SK-N-SH treated with all-trans-retinoic acid at 6 μM for 48 hours (cell line): ENCODE results near the gene DCAF7.

ENCODE experiments used
- ATAC-seq: fragments of 200-7000 bp; cut with Tn5 transposase; 3 replicates; pipeline ENCODE4 v1.9.1; 2020; ENCODE audit warnings: mild to moderate bottlenecking, moderate library complexity
- ARNTL ChIP-seq: fragments of 450-650 bp; formaldehyde crosslinking; IDR thresholded peaks from 2 replicates; pipeline ENCODE4 v1.5.0; 2020; ENCODE audit warnings: low read depth, mild to moderate bottlenecking, moderate library complexity, borderline replicate concordance
- BACH2 ChIP-seq: fragments of 250-450 bp; sonication (Bioruptor Pico); IDR thresholded peaks from 2 replicates; pipeline ENCODE4 v1.9.0; 2021; ENCODE audit warnings: mild to moderate bottlenecking, borderline replicate concordance
- CREB5 ChIP-seq: fragments of 250-450 bp; sonication (Bioruptor Pico); IDR thresholded peaks from 2 replicates; pipeline ENCODE4 v1.5.1; 2020; ENCODE audit warnings: low read depth, mild to moderate bottlenecking, moderate library complexity
- CSDC2 ChIP-seq: fragments of 250-450 bp; sonication (Bioruptor Pico); IDR thresholded peaks from 2 replicates; pipeline ENCODE4 v1.5.0; 2020; ENCODE audit warnings: mild to moderate bottlenecking, moderate library complexity
- CSRNP3 ChIP-seq: fragments of 250-450 bp; sonication (Bioruptor Pico); IDR thresholded peaks from 2 replicates; pipeline ENCODE4 v1.5.1; 2021; ENCODE audit warnings: mild to moderate bottlenecking, moderate library complexity
- ESRRG ChIP-seq: fragments of 250-450 bp; sonication (Bioruptor Pico); IDR thresholded peaks from 2 replicates; pipeline ENCODE4 v1.6.1; 2021; ENCODE audit warnings: mild to moderate bottlenecking
- GLIS3 ChIP-seq: fragments of 250-450 bp; sonication (Bioruptor Pico); IDR thresholded peaks from 2 replicates; pipeline ENCODE4 v1.5.0; 2020; ENCODE audit warnings: mild to moderate bottlenecking, moderate library complexity
- ISL1 ChIP-seq: fragments of 250-450 bp; sonication (Bioruptor Pico); IDR thresholded peaks from 2 replicates; pipeline ENCODE4 v2.1.2; 2022; ENCODE audit warnings: mild to moderate bottlenecking, moderate library complexity
- OSR1 ChIP-seq: fragments of 250-450 bp; sonication (Bioruptor Pico); IDR thresholded peaks from 2 replicates; pipeline ENCODE4 v1.8.0; 2022; ENCODE audit warnings: moderate library complexity, mild to moderate bottlenecking, inconsistent platforms
- PATZ1 ChIP-seq: fragments of 250-450 bp; sonication (Bioruptor Pico); IDR thresholded peaks from 2 replicates; pipeline ENCODE4 v1.8.0; 2020; ENCODE audit warnings: mild to moderate bottlenecking, moderate library complexity, borderline replicate concordance
- POU6F1 ChIP-seq: fragments of 250-450 bp; sonication (Bioruptor Pico); IDR thresholded peaks from 2 replicates; pipeline ENCODE4 v1.8.0; 2021; ENCODE audit warnings: low read depth, mild to moderate bottlenecking, moderate library complexity, borderline replicate concordance
- RARB ChIP-seq: fragments of 250-450 bp; sonication (Bioruptor Pico); IDR thresholded peaks from 2 replicates; pipeline ENCODE4 v1.8.0; 2021; ENCODE audit warnings: mild to moderate bottlenecking, moderate library complexity
- SNAI2 ChIP-seq: fragments of 250-450 bp; sonication (Bioruptor Pico); IDR thresholded peaks from 2 replicates; pipeline ENCODE4 v1.5.0; 2020; ENCODE audit warnings: mild to moderate bottlenecking, moderate library complexity
- TCF4 ChIP-seq: fragments of 250-450 bp; sonication (Bioruptor Pico); IDR thresholded peaks from 2 replicates; pipeline ENCODE4 v1.8.0; 2021; ENCODE audit warnings: mild to moderate bottlenecking, moderate library complexity, borderline replicate concordance
- TOX ChIP-seq: fragments of 250-450 bp; sonication (Bioruptor Pico); IDR thresholded peaks from 2 replicates; pipeline ENCODE4 v1.8.0; 2021; ENCODE audit warnings: mild to moderate bottlenecking, moderate library complexity, borderline replicate concordance
- TSHZ2 ChIP-seq: fragments of 250-450 bp; sonication (Bioruptor Pico); IDR thresholded peaks from 2 replicates; pipeline ENCODE4 v1.5.0; 2020; ENCODE audit warnings: mild to moderate bottlenecking, moderate library complexity
- ZC3H10 ChIP-seq: fragments of 250-450 bp; sonication (Bioruptor Pico); IDR thresholded peaks from 2 replicates; pipeline ENCODE4 v1.5.1; 2021; ENCODE audit warnings: mild to moderate bottlenecking, moderate library complexity
- ZFP3 ChIP-seq: fragments of 250-450 bp; sonication (Bioruptor Pico); IDR thresholded peaks from 2 replicates; pipeline ENCODE4 v1.5.0; 2020; ENCODE audit warnings: mild to moderate bottlenecking, moderate library complexity
- ZFP30 ChIP-seq: fragments of 450-650 bp; formaldehyde crosslinking; IDR thresholded peaks from 2 replicates; pipeline ENCODE4 v1.5.0; 2022; ENCODE audit warnings: mild to moderate bottlenecking, moderate library complexity
- ZNF565 ChIP-seq: fragments of 450-650 bp; formaldehyde crosslinking; conservative IDR thresholded peaks from 2 replicates; pipeline ENCODE4 v1.5.0; 2020; ENCODE audit warnings: low read depth, mild to moderate bottlenecking, moderate library complexity
- ZNF70 ChIP-seq: fragments of 450-650 bp; formaldehyde crosslinking; IDR thresholded peaks from 2 replicates; pipeline ENCODE4 v1.5.0; 2020; ENCODE audit warnings: mild to moderate bottlenecking, moderate library complexity
- ZNF8 ChIP-seq: fragments of 450-650 bp; formaldehyde crosslinking; IDR thresholded peaks from 2 replicates; pipeline ENCODE4 v1.5.0; 2020; ENCODE audit warnings: mild to moderate bottlenecking, moderate library complexity

Gene DCAF7

GRCh38 chr17:63578769-63579111 lies 28.5 kb downstream of the DCAF7 start (continued):
- TF ChIP-seq CREB5 (CRISPR knock-in tag) (no peak), ARNTL (CRISPR knock-in tag) (no peak), CSRNP3 (CRISPR knock-in tag) (no peak), ZNF565 (no peak), ZC3H10 (CRISPR knock-in tag) (no peak), GLIS3 (no peak)

- ATAC-seq: no peak
- TF ChIP-seq CSRNP3 (CRISPR knock-in tag) (no peak), ZC3H10 (CRISPR knock-in tag) (no peak), OSR1 (CRISPR knock-in tag) (no peak), POU6F1 (no peak), ZFP3 (CRISPR knock-in tag) (no peak), CREB5 (CRISPR knock-in tag) (no peak), ISL1 (no peak), ARNTL (CRISPR knock-in tag) (no peak), ESRRG (CRISPR knock-in tag) (no peak), ZNF70 (CRISPR knock-in tag) (no peak), GLIS3 (no peak), ZNF565 (no peak), BACH2 (CRISPR knock-in tag) (no peak), ZFP30 (CRISPR knock-in tag) (no peak)
- TF ChIP-seq, all 23 proteins: peak for 0
Observed at GRCh38 chr17:63579633-63580032, 29.4 kb downstream of the DCAF7 start.

GRCh38 chr17:63587770-63588169 lies 37.5 kb downstream of the DCAF7 start:
- no peak for ATAC-seq
- TF ChIP-seq OSR1 (CRISPR knock-in tag) (no peak), SNAI2 (no peak), PATZ1 (CRISPR knock-in tag) (no peak), CSDC2 (CRISPR knock-in tag) (no peak), ZC3H10 (CRISPR knock-in tag) (no peak), GLIS3 (no peak), ZNF8 (CRISPR knock-in tag) (no peak), RARB (CRISPR knock-in tag) (no peak), ARNTL (CRISPR knock-in tag) (no peak), CSRNP3 (CRISPR knock-in tag) (no peak), TOX (CRISPR knock-in tag) (no peak), TSHZ2 (CRISPR knock-in tag) (no peak), ZNF565 (no peak), ZFP3 (CRISPR knock-in tag) (no peak), ISL1 (no peak), TCF4 (no peak), POU6F1 (no peak), BACH2 (CRISPR knock-in tag) (no peak)
